Measurements from ENCODE around the gene PNPT1.
"Not testable (repeated sequence)": the region's sequence is repeated elsewhere in the genome, so short reads cannot be mapped to it uniquely, and the experiment has no call there.

PNPT1 gene

GRCh38 chr2:55693181-55694125 lies at the start of gene PNPT1:
PNPT1 (minus strand) TSS chr2:55693844; CDS start chr2:55693823, 21 bp downstream.
- DNase-seq (ENCODE audit: low read depth) = peak; percentile 73

- no peak for DNase-seq (ENCODE audit: low read depth)
Measured at GRCh38 chr2:55742996-55743395, 49.4 kb upstream of the PNPT1 start.

- DNase-seq (ENCODE audit: low read depth) = not testable (repeated sequence)
Measured at GRCh38 chr2:55736019-55736536, 42.4 kb upstream of the PNPT1 start.

GRCh38 chr2:55734726-55735125 lies 41.1 kb upstream of the PNPT1 start:
- no peak for DNase-seq (ENCODE audit: low read depth)

- no peak for DNase-seq (ENCODE audit: low read depth)
Measured at GRCh38 chr2:55733335-55733734, 39.7 kb upstream of the PNPT1 start.

GRCh38 chr2:55732854-55733253 lies 39.2 kb upstream of the PNPT1 start:
- no peak for DNase-seq (ENCODE audit: low read depth)

GRCh38 chr2:55729136-55729685 lies 35.6 kb upstream of the PNPT1 start:
- DNase-seq (ENCODE audit: low read depth) = no peak

- DNase-seq (ENCODE audit: low read depth) = peak; percentile 64
Measured at GRCh38 chr2:55721596-55722215, 28.1 kb upstream of the PNPT1 start.

- DNase-seq (ENCODE audit: low read depth) = no peak
Measured at GRCh38 chr2:55720417-55720816, 26.8 kb upstream of the PNPT1 start.

- no peak for DNase-seq (ENCODE audit: low read depth)
Measured at GRCh38 chr2:55719852-55720251, 26.2 kb upstream of the PNPT1 start.

GRCh38 chr2:55718165-55719008 lies 24.7 kb upstream of the PNPT1 start:
- peak; percentile 41 for DNase-seq (ENCODE audit: low read depth)

GRCh38 chr2:55715626-55716025 lies 22.0 kb upstream of the PNPT1 start:
- DNase-seq (ENCODE audit: low read depth) = no peak

- DNase-seq (ENCODE audit: low read depth) = not testable (repeated sequence)
Measured at GRCh38 chr2:55715178-55715577, 21.5 kb upstream of the PNPT1 start.

- no peak for DNase-seq (ENCODE audit: low read depth)
Measured at GRCh38 chr2:55712477-55713060, 18.9 kb upstream of the PNPT1 start.

- no peak for DNase-seq (ENCODE audit: low read depth)
Measured at GRCh38 chr2:55710025-55710424, 16.4 kb upstream of the PNPT1 start.

- DNase-seq (ENCODE audit: low read depth) = no peak
Measured at GRCh38 chr2:55707751-55708150, 14.1 kb upstream of the PNPT1 start.

GRCh38 chr2:55706258-55706657 lies 12.6 kb upstream of the PNPT1 start:
- not testable (repeated sequence) for DNase-seq (ENCODE audit: low read depth)

GRCh38 chr2:55705027-55705653 lies 11.5 kb upstream of the PNPT1 start:
- no peak for DNase-seq (ENCODE audit: low read depth)

GRCh38 chr2:55703350-55703749 lies 9.7 kb upstream of the PNPT1 start:
- DNase-seq (ENCODE audit: low read depth) = no peak

GRCh38 chr2:55692740-55693139 lies 904 bp downstream of the PNPT1 start:
- not testable (repeated sequence) for DNase-seq (ENCODE audit: low read depth)

- peak; percentile 18 for DNase-seq (ENCODE audit: low read depth)
Measured at GRCh38 chr2:55672630-55673029, 21.0 kb downstream of the PNPT1 start.

All from HS-5 (cell line).